Effector CD8-positive, alpha-beta T cell (primary cell): ENCODE data around the gene FAM229A.

Source experiments
- DNase-seq: peaks from one replicate; lab custom pipeline; 2025; lab: John Stamatoyannopoulos, UW

The FAM229A gene

DNA sequence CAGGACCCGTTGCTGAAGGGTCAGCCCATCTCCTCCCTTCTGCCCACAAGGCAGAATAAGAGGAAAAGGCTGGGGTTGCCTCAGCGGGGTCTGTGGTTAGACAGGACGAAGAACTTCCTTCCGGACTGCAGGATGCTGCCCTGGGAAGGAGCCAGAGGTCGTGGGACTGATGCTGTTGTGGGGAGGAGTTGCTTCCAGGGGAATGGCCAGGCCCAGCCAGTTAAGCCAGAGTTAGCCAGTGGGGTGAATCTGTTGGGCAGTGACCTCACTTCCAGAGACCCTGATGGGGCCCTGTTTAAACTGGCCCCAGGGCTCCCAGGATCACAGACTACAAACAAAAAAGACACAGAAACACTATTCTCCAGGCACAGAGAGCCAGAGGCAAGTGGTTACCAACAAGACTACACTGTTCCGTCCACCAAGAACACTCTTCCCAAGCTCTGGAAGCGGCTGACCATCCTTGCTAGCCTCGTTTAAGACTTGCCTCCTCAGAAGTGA lies 13.0 kb downstream of the FAM229A start:
- no peak for DNase-seq

DNA sequence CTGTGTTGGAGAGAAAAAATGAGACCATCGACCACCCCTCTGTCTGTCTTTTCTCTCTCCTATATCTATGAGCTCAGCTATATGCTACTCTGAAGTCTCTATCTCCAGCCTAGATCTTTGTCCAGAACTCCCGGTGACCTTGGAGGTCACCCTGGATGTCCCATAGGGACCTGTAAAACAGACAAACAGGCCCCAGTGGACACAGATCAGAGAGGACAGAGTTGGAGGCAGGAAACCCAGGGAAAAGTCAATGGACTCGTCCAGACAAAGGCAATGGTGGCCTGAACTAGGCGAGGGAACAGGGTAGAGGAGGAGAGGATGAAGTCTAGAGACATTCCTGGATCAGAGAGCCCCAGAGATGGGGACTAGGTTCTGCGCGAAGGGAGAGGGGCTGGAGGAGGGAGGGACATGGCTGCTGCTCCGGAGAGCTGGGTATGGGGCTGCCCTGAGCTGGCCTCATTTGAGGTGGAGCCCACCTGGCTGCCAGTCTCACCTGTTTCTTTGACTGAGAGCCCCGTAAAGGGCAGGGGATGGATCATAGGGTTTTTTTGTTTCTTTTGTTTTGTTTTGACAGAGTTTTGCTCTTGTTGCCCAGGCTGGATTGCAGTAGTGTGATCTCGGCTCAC lies 15.6 kb downstream of the FAM229A start:
- no peak for DNase-seq

DNA sequence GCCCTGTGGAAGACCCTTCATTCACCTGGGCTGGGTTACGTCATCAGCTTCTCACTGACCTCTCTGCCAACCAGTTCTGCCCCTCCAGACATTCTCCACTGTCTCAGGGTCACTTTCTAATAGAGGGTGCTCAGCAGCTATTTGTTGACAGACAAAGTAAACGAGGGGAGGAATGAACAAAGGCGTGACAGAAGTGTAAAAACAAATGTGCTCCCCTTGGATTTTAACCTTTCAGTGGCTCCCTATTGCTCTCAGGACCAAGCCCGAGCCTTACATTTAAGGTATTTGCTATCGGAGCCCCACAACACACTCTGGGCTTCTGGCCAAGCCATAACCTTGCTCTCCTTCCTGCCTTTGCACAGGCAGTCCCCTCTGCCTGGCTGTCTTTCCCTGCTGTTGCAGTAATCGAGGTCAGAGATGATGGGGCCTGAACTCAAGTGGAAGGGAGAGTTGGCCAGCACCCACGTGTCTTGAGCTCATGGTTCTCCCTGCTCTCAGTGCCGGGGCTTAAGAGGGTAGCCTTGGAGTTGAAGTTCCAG lies 16.9 kb downstream of the FAM229A start:
- no peak for DNase-seq

DNA sequence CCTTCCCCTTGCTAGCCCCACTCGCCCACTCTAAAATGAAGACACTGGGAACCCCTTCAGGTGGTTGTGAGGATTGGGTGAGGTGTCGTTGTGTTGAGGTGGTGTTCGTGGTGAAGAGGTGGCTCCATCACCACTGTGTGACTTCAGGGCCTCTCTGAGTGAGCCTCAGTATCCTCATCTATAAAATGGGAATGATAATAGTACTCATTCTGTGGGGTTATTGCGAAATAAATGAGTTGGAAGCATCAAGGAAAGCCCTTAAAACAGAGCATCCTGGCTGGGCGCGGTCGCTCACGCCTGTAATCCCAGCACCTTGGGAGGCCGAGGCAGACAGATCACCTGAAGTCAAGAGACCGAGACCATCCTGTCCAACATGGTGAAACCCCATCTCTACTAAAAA lies 19.6 kb downstream of the FAM229A start:
- no peak for DNase-seq

DNA sequence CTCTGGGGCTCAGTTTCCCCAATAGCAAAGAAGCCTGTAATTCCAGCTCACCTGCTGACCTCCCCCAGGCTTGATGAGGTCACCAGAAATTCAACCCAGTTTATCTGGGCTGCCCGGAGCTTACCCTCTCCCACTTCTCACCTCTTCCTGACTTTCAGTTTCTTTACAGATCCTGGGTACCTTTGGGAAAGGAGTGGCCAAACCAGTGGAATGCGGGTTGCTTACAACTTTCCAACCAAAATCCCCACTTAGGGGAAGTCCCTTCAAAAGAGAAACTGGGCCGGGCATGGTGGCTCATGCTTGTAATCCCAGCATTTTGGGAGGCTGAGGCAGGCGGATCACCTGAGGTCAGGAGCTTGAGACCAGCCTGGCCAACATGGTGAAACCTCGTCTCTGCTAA lies 20.3 kb downstream of the FAM229A start:
- no peak for DNase-seq

- DNase-seq = no peak
These were observed 21.0 kb downstream of the FAM229A start for GRCh38 chr1:32341186-32341757.

- no peak for DNase-seq
These were observed 22.8 kb downstream of the FAM229A start for GRCh38 chr1:32339363-32339978.

DNA sequence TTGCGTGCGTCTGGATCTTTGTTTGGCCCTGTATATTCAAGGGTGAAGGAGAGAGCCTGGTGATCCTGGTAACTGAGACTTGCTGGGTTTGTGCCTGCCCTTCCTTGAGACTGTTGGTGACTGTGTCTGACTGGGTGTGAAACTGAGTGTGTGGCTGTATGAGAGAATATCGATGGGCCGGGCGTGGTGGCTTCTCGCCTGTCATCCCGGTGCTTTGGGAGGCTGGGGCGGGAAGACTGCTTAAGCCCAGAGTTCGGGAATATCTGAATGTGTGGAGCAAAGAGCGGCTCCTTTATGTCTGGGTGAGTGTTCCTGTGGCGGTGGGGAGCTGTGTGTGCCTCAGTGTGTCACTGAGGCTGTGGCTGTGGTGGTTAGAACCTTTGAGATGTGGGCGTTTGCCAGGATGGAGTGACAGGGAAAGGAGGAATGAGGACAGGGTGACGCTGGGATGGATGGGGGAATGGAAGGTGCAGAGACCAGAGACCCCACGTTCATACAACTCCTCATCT lies 23.6 kb downstream of the FAM229A start:
- DNase-seq = no peak

DNA sequence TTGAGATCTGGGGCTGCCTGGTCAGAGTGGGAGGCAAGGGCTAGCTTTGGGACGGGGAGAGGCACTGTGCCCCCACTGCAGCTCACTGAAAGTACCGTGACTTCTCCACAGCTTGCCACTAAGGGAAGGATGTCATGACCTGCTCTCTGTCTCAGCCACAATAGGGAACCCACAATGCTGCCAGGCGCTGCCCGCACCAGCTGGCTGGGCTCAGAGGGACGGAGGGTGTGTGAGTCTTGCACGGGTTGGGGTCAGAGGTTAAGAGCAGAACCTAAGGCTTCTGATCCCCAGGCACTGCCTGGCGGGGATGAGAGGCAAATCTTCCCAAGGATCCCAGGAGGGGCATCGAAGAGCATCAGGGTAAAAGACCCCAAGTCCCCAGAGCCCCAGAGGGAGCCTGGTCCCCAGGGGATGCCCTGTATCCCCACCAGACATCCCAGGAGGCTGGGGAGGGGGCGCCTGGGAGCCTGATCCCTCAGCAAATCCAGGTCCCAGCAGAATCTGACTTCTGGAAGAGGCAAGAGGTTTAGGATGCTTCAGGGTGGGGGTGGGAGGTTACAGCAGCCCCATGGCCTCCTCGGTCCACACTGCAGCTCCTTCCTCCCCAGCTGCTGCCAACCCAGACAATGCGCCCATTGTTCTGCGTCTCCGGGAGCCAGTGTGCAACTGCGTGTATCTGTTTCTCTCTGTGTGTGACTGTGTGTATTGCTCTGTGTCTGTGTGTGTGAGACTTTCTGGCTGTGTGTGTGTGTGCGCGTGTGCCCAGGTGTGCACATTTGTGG lies 24.2 kb downstream of the FAM229A start:
- no peak for DNase-seq

- DNase-seq = peak; percentile 22
These were observed 25.2 kb downstream of the FAM229A start for GRCh38 chr1:32336963-32337675.

GRCh38 chr1:32336591-32336932 lies 25.7 kb downstream of the FAM229A start:
- DNase-seq = no peak

- peak; percentile 85 for DNase-seq
These were observed 26.3 kb downstream of the FAM229A start, which contains the start of gene MARCKSL1 for GRCh38 chr1:32335790-32336590. Gene MARCKSL1 (minus strand): TSS chr1:32336233. CDS start chr1:32336033, 200 bp downstream.

DNA sequence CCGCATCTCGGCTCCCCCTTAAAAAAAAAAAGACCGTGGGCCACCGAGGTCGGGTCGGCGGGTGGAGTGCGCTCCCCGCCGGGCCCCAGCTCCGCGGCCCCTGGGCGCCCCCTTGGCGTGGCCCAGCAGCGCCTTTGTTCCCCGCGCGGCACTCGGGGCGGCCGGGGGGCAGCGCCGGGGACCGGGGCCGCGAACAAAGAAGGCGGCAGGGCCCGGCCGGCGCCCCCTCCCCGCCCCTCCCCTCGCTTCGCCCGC lies 26.8 kb downstream of the FAM229A start:
- DNase-seq = no peak

DNA sequence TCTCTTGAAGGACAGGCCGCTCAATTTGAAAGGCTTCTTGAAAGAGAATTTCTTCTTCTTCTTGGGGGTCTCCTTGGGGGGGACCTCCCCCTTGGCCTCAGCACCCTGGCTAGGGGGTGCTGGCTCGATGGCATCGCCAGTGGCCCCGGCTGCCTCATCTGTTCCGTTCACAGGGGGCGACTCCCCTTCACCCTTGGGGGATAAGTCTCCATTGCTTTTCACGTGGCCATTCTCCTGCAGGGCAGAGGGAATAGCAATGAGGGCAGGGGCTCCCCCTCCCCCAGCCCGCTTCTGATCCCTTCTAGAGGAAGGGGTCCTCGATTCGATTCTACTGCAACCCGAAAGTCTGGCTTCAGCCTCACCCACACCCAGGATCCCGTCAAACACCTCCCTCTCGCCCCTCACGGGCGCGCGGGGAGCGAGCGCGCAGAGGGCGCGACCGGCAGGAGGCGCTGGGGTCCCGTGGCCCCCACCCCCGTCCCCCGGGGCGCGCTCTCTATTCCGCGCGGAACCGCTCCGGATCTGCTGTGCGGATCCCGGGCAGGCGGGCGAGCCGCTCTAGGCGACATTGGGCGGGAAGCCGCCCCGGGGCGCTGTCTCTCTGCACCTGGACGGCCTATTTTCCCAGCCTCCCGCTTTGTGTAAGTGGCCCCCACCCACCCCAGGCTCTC lies 27.3 kb downstream of the FAM229A start:
- DNase-seq = peak; percentile 62

GRCh38 chr1:32334274-32334861 lies 27.9 kb downstream of the FAM229A start:
- no peak for DNase-seq

DNA sequence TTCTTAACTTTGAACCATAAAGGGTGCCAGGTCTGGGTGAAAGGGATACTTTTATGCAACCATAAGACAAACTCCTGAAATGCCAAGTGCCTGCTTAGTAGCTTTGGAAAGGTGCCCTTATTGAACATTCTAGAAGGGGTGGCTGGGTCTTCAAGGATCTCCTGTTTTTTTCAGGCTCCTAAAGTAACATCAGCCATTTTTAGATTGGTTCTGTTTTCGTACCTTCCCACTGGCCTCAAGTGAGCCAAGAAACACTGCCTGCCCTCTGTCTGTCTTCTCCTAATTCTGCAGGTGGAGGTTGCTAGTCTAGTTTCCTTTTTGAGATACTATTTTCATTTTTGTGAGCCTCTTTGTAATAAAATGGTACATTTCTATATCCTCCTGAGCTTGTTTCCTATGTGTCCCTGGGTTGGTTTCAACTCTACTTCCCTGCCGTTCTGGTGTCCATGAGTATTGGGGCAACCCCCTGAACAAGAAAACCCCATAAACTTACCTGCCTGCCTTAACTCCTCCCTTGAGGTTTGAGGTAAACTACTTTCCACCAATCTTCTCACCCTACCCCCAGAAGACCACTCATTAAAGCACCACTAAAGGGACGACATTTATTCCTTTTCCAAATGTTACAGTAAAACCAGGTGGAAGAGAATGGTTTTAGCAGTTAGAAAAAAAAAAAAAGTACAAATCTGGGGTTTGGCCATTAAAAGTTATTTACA lies 28.9 kb downstream of the FAM229A start:
- DNase-seq = no peak

DNA sequence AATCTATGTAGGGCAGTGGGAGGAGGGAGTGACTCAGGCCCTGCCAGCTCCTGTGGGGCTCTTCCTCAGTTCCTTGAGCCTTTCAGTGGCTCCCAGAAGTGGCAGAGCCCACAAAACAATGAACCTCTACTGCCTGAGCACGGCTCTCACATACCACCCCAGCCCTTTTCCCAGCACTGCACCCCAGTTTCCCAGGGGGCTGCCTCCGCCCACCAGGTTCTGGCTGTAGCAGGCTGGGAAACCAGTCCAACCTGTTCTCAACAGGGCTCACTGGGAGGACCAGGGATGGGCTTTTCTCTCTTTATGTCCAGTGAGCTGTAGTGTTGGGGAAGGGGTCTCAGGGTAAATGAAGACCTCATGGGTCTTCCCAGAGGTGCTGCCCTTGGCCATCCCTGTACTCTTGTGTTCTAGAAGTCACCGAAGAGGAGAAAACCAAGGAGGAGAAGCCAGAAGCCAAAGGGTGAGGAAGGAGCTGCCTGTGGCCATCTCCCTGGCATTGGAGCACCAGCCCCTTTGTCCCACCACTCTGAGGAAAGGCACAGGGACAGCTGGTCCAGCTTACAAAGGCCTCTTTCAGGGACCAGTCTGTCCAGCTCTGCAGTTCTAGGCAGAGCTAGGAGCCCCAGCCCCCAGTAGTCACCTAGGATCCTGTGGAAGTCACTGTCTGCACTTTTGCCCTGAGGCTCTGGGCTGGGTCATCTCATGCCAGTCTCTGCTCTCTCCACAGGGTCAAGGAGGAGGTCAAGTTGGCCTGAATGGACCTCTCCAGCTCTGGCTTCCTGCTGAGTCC lies 29.8 kb downstream of the FAM229A start:
- no peak for DNase-seq

GRCh38 chr1:32331549-32331948 lies 30.7 kb downstream of the FAM229A start:
- no peak for DNase-seq
